A549 (cell line): ENCODE results near the gene HSD17B1.

Experiments
- CTCF ChIP-seq: fragments of >200 bp; sonication (Bioruptor Twin); formaldehyde crosslinking; IDR thresholded peaks from 3 replicates; pipeline ENCODE4 v1.5.1; 2016
- EP300 ChIP-seq, 2 experiments: fragments of >200 bp; sonication (Bioruptor Twin); formaldehyde crosslinking; IDR thresholded peaks; 2 replicates in 1 of 2; 3 replicates in 1 of 2; pipeline ENCODE4 v1.6.1; 2016 to 2017
- HDAC2 ChIP-seq: fragments of 200-600 bp; sonication (generic); IDR thresholded peaks from 2 replicates; pipeline ENCODE4 v1.6.1; 2016
- MAX ChIP-seq: IDR thresholded peaks from 2 replicates; pipeline ENCODE4 v1.6.1; 2012
- SREBF2 ChIP-seq: fragments of 450-650 bp; IDR thresholded peaks from 2 replicates; pipeline ENCODE4 v1.6.1; 2014; ENCODE audit warnings: mild to moderate bottlenecking, moderate library complexity

- no peak for TF ChIP-seq CTCF
- TF ChIP-seq MAX, result peak; percentile 91
- no peak for TF ChIP-seq SREBF2
- TF ChIP-seq HDAC2, result no peak
- TF ChIP-seq EP300 (IDR thresholded peaks at IDR 0.05), result no peak
These were observed 1.8 kb downstream of the HSD17B1 start for GRCh38 chr17:42554250-42555121.
